A549 (cell line): Measurements from ENCODE around the gene KAT7.

Source experiments
- BHLHE40 ChIP-seq: IDR thresholded peaks from 2 replicates; pipeline ENCODE4 v1.6.1; 2012; ENCODE audit warnings: low read depth, low read length, inconsistent platforms
- CBX8 ChIP-seq: fragments of 200-600 bp; sonication (generic); IDR thresholded peaks from 2 replicates; pipeline ENCODE4 v1.6.1; 2016
- CEBPB ChIP-seq, 2 experiments: fragments of >200 bp in 1 of 2; sonication (Bioruptor Twin) in 1 of 2; formaldehyde crosslinking in 1 of 2; IDR thresholded peaks; 2 replicates each; pipeline ENCODE4 v1.6.1; 2012 to 2016
- CHD2 ChIP-seq: fragments of 150-350 bp; IDR thresholded peaks from 2 replicates; pipeline ENCODE4 v1.6.1; 2014; ENCODE audit warnings: low read length; ENCODE audit not compliant: partially characterized antibody
- CTCF ChIP-seq: fragments of >200 bp; sonication (Bioruptor Twin); formaldehyde crosslinking; IDR thresholded peaks from 3 replicates; pipeline ENCODE4 v1.5.1; 2016
- E2F6 ChIP-seq: IDR thresholded peaks from 2 replicates; pipeline ENCODE4 v1.6.1; 2012; ENCODE audit warnings: low read depth, borderline replicate concordance
- ELK1 ChIP-seq: fragments of 150-350 bp; IDR thresholded peaks from 2 replicates; pipeline ENCODE4 v1.6.1; 2014; ENCODE audit warnings: low read depth, mild to moderate bottlenecking, low read length
- HDAC2 ChIP-seq: fragments of 200-600 bp; sonication (generic); IDR thresholded peaks from 2 replicates; pipeline ENCODE4 v1.6.1; 2016
- JUN ChIP-seq, 2 experiments: fragments of >200 bp; sonication (Bioruptor Twin); formaldehyde crosslinking; IDR thresholded peaks; 2 replicates in 1 of 2; 3 replicates in 1 of 2; pipeline ENCODE4 v1.6.1; 2016 to 2017
- MAX ChIP-seq: IDR thresholded peaks from 2 replicates; pipeline ENCODE4 v1.6.1; 2012
- MYC ChIP-seq: IDR thresholded peaks from 2 replicates; pipeline ENCODE4 v1.6.1; 2012; ENCODE audit warnings: mild to moderate bottlenecking, inconsistent platforms, low read length, improper control_type of control experiment, borderline replicate concordance
- POLR2A ChIP-seq: IDR thresholded peaks from 2 replicates; pipeline ENCODE4 v1.6.1; 2012; ENCODE audit warnings: mild to moderate bottlenecking, low read length
- RAD21 ChIP-seq, 2 experiments: fragments of >200 bp in 1 of 2; sonication (Bioruptor Twin) in 1 of 2; formaldehyde crosslinking in 1 of 2; IDR thresholded peaks in 1 of 2; conservative IDR thresholded peaks in 1 of 2; 2 replicates in 1 of 2; 3 replicates in 1 of 2; pipeline ENCODE4 v1.6.1; 2012 to 2018; ENCODE audit warnings: inconsistent platforms in 1 of 2
- RNF2 ChIP-seq: fragments of 200-600 bp; sonication (generic); IDR thresholded peaks from 2 replicates; pipeline ENCODE4 v1.6.1; 2016; ENCODE audit warnings: low read depth, mild to moderate bottlenecking, antibody characterized with exemption, moderate library complexity, borderline replicate concordance

- TF ChIP-seq CEBPB (IDR thresholded peaks at IDR 0.05) = no peak
- TF ChIP-seq CTCF = no peak
- TF ChIP-seq CHD2 = no peak
- TF ChIP-seq BHLHE40 = no peak
- no peak for TF ChIP-seq RNF2
- TF ChIP-seq CBX8 = no peak
- no peak for TF ChIP-seq ELK1
- TF ChIP-seq RAD21 (conservative IDR thresholded peaks at IDR 0.05 in 1 of 2, IDR thresholded peaks at IDR 0.05 in 1 of 2) = no peak
- TF ChIP-seq E2F6 = no peak
- TF ChIP-seq MYC = no peak
- TF ChIP-seq JUN (IDR thresholded peaks at IDR 0.05) = no peak
- TF ChIP-seq MAX = no peak
- no peak for TF ChIP-seq POLR2A
- TF ChIP-seq HDAC2 = no peak
Observed at GRCh38 chr17:49822829-49823228, 34.3 kb downstream of the KAT7 start.
